ENCODE results near the gene B4GALT2. TPM values are rescaled to one million over a fixed set of nuclear protein-coding genes. Genes with fewer than 3 reads are reported as not detected.

Gene B4GALT2
- total RNA-seq, 1 donor from 2014 or later, result 93.2 TPM

DNA sequence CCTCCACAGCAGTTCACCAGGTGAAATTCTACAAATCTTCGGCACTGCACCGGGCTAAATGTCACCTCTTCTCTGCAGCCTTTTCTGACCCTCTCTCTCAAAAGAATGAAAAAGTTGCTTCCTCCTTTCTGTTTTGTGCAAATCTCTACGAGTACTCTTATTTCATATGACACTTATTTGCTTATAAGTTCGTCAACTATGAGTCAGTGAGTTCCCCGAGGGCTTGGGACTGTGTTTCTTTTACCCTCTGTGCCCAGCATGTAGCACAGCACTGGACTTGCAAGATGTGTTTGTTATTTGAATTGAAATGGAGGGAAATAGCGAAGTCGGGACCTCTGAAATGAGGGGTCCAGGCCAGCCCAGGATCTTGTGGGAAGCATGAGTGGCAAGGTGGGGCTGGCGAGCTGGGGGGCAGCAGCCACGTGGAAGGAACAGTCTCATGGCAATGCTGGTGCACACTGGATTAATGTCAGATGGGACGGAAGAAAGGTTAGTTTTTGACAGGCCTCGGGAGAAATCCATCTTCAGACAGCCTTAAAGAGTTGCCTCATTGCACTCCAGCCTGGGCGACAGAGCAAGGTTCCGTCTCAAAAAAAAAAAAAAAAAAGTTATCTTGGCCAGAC lies 46.0 kb downstream of the B4GALT2 start:
- intact Hi-C loops (cut with DNase I), result no loop called here
- TF ChIP-seq, protein P1, sequence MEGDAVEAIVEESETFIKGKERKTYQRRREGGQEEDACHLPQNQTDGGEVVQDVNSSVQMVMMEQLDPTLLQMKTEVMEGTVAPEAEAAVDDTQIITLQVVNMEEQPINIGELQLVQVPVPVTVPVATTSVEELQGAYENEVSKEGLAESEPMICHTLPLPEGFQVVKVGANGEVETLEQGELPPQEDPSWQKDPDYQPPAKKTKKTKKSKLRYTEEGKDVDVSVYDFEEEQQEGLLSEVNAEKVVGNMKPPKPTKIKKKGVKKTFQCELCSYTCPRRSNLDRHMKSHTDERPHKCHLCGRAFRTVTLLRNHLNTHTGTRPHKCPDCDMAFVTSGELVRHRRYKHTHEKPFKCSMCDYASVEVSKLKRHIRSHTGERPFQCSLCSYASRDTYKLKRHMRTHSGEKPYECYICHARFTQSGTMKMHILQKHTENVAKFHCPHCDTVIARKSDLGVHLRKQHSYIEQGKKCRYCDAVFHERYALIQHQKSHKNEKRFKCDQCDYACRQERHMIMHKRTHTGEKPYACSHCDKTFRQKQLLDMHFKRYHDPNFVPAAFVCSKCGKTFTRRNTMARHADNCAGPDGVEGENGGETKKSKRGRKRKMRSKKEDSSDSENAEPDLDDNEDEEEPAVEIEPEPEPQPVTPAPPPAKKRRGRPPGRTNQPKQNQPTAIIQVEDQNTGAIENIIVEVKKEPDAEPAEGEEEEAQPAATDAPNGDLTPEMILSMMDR (IDR thresholded peaks at IDR 0.05), result no peak
- H3K9me3 ChIP-seq, result no peaks in the 10 kb centered on the region
- no peak for DNase-seq (ENCODE audit: low spot score in 2 of 2)
- H3K36me3 ChIP-seq, result no peaks in the 10 kb centered on the region
- no peak overlapping the region for H3K4me3 ChIP-seq
- no peaks in the 10 kb centered on the region for H3K27me3 ChIP-seq
- H3K4me1 ChIP-seq, result peaks cover 0 to 5% of the 10 kb centered on the region in 2 donors
- H3K27ac ChIP-seq, result no peak overlapping the region

DNA sequence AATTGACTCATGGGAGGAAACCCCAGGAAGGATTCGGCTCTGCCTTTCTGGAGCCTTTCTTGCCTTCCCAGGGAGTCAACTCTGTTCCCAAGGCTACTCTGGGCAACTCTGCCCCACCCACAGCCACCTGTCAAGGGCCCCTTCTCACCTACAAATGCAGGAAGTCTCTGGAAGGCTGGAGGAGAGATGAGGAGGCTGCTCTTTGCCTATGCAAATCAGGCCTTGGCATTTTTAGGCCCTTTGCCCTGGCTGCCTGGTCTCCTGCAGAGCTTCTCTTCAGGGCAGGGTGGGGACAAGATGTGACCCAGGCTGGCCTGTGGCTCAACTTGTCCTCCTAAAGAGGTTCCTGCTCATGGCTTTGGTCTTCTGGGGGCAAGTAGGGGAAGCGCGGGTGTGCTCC lies 46.8 kb downstream of the B4GALT2 start:
- TF ChIP-seq, protein P1 (IDR thresholded peaks at IDR 0.05), result no peak
- intact Hi-C loops (cut with DNase I), result no loop called here
- no peaks in the 10 kb centered on the region for H3K27me3 ChIP-seq
- H3K36me3 ChIP-seq, result no peaks in the 10 kb centered on the region
- peaks cover 0 to 5% of the 10 kb centered on the region in 2 donors for H3K4me1 ChIP-seq
- H3K9me3 ChIP-seq, result no peaks in the 10 kb centered on the region
- no peak overlapping the region for H3K27ac ChIP-seq
- DNase-seq (ENCODE audit: low spot score in 2 of 2), result no peak
- no peak overlapping the region for H3K4me3 ChIP-seq

DNA sequence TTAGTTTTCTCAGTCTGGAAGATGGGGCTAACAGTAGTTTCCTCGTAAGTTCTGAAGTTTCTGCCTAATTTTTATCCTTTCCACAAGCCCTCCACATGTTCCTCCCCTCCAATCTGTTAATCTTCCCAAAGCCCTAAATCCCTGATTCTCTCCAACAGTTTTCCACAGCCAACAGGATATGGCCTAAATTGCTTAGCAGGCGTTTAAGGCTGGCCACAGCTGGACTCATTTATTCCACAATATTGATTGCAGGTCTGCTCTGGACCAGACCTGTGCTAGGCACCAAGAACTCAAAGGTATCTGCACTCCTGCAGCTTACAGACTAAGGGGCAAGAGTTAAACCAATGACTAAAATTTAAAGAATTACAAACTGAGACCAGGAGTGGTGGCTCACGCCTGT lies 48.3 kb downstream of the B4GALT2 start:
- no peaks in the 10 kb centered on the region for H3K36me3 ChIP-seq
- TF ChIP-seq, protein P1 (IDR thresholded peaks at IDR 0.05), result no peak
- H3K4me1 ChIP-seq, result peaks cover 0 to 10% of the 10 kb centered on the region in 2 donors
- no peaks in the 10 kb centered on the region for H3K27me3 ChIP-seq
- DNase-seq (ENCODE audit: low spot score in 2 of 2), result no peak
- intact Hi-C loops (cut with DNase I), result no loop called here
- H3K27ac ChIP-seq, result no peak overlapping the region
- no peak overlapping the region for H3K4me3 ChIP-seq
- no peaks in the 10 kb centered on the region for H3K9me3 ChIP-seq

DNA sequence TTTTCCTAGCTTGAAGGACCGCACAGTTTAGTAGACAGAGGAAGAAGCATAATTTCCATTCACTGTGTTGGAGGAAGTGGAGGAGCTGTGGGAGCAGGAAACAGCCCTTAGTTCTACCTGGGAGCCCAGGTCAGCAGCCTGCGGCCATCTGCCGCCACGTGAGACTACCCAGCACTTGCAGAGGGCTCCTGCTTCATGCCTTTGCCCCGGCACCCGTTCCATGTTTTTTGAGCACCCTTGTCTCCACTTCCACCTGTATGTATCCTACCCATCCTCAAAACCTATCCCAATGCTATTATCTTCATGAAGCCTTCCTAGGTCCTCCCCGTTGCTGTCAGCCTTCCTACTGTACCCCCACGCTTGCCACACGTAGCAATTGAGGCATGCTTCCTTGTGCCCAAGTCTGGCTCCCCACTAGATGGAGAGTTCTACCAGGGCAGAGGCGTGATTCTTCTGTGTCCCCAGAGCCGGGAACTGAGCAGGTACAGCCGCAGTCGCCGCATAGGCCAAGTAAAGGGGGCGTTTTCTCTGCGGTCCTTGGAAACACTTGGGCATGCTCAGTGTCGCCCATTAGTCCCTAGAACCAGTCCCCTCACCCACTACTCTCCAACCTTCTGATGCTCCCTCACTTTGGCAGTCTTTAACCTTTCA lies 50.4 kb downstream of the B4GALT2 start:
- no peak for DNase-seq (ENCODE audit: low spot score in 2 of 2)
- Histone ChIP-seq H3K27ac (peak overlapping the region; percentile 75 to 93), H3K9me3 (no peaks in the 10 kb centered on the region), H3K36me3 (no peaks in the 10 kb centered on the region), H3K4me1 (peaks cover 0 to 10% of the 10 kb centered on the region in 2 donors), H3K4me3 (peak overlapping the region; percentile 75 to 76), H3K27me3 (no peaks in the 10 kb centered on the region)
- intact Hi-C loops (cut with DNase I), result no loop called here
- TF ChIP-seq, protein P1 (IDR thresholded peaks at IDR 0.05), result no peak

DNA sequence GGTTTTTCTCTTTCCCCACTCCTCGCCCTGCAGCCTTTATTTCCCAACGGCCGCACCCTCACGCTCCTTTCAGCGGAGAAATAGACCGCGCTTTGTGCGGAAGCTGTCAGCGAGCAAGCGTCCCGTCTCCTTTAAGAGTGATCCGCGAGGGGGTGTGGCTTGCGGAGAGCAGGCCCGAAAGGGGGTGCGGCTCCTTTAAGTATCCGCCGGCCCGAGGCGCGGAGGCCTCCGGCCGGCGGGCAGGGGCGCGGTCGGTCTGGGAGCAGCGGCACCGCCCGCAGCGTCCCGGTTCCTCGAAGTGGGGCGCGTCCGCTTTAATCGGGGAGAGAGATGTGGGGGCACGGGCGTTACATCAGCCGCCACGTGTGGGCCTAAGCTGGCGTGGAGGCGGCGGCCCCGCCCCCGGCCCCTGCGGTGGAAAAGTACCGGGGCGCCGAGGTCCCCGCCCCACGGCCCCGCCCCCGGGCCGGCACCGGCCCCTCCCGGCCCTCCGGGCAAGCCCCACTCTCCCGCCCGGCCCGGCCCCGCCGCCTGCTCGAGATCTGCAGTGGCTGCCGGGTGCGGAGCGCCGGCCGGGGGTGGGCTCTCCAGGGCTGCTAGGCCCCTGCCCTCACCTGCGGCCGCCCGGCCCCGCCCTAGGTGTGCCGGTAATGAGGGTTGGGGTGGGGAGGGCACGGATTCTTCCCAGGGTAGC lies 51.0 kb downstream of the B4GALT2 start:
- Histone ChIP-seq H3K27ac (peak overlapping the region; percentile 75 to 93), H3K36me3 (no peaks in the 10 kb centered on the region), H3K4me1 (peaks cover 0 to 12% of the 10 kb centered on the region in 2 donors), H3K9me3 (no peaks in the 10 kb centered on the region), H3K4me3 (peak overlapping the region; percentile 75 to 76), H3K27me3 (no peaks in the 10 kb centered on the region)
- intact Hi-C loops (cut with DNase I), result loop anchor here (1.0 to 10.0 kb wide), 5 partner anchors 15 to 495 kb away; partner anchors contain the start of genes ATP6V0B, CCDC24, IPO13 and PTPRF
- TF ChIP-seq, protein P1 (IDR thresholded peaks at IDR 0.05), result no peak
- DNase-seq (ENCODE audit: low spot score in 2 of 2), result peak; percentile 43 to 95
